Cardiac muscle cell (in vitro differentiated cells and primary cell): Measurements from ENCODE around the gene CNTNAP1. TPM values are rescaled to one million over a fixed set of nuclear protein-coding genes. Genes with fewer than 3 reads are reported as not detected.

Experiments used
- DNase-seq, 2 donors: peaks; one replicate each; pipeline versions ENCODE4 v3.0.0 to v3.0.0-alpha.2; 2010 to 2017; ENCODE audit warnings: low read depth in 1 of 2, low spot score in 1 of 2
- H3K27ac ChIP-seq: fragments of 200-600 bp; sonication (generic); 2 replicates; pipeline ENCODE4 v1.5.1; 2016
- H3K27me3 ChIP-seq: fragments of 200-600 bp; sonication (generic); 2 replicates; pipeline ENCODE4 v1.6.0; 2016; ENCODE audit warnings: control low read depth
- H3K36me3 ChIP-seq: fragments of 200-600 bp; sonication (generic); 2 replicates; pipeline ENCODE4 v1.5.1; 2016; ENCODE audit warnings: control low read depth
- H3K4me1 ChIP-seq: fragments of 200-600 bp; sonication (generic); 2 replicates; pipeline ENCODE4 v1.8.1; 2017; ENCODE audit warnings: low read depth, mild to moderate bottlenecking, mixed run types
- H3K4me3 ChIP-seq: fragments of 200-600 bp; sonication (generic); 2 replicates; pipeline ENCODE4 v1.5.1; 2016; ENCODE audit warnings: mild to moderate bottlenecking
- H3K9me3 ChIP-seq: fragments of 200-600 bp; sonication (generic); 2 replicates; pipeline ENCODE4 v1.5.1; 2017; ENCODE audit warnings: low read depth, mild to moderate bottlenecking, control low read depth
- CTCF ChIP-seq: IDR thresholded peaks from 2 replicates; pipeline ENCODE4 v1.5.1; 2012; ENCODE audit warnings: low read depth, mild to moderate bottlenecking, low read length
- polyA plus RNA-seq: library from polyadenylated mRNA; unstranded; fragments of >200 nt; fragmentation: Nextera tagmentation; extraction: Ambion mirVana; gene quantifications from 2 replicates; pipeline ENCODE4 v1.2.1, GENCODE V29; 2016
- total RNA-seq: library from RNA; depleted of rRNA; stranded (reverse); fragments of >200 nt; gene quantifications from 2 replicates; pipeline ENCODE4 v1.2.3, GENCODE V29; 2016

Gene CNTNAP1
- total and polyA plus RNA-seq, 2 experiments from 2014 or later = 3.9 to 17.9 TPM

- Histone ChIP-seq H3K27me3 (no peaks in the 10 kb centered on the region), H3K4me1 (peaks cover 7% of the 10 kb centered on the region), H3K9me3 (no peaks in the 10 kb centered on the region), H3K27ac (no peak overlapping the region), H3K4me3 (no peak overlapping the region), H3K36me3 (peaks cover 33% of the 10 kb centered on the region)
- no peak for TF ChIP-seq CTCF
- no peak for DNase-seq
These were observed 12.7 kb upstream of the CNTNAP1 start for GRCh38 chr17:42669705-42669976.

- DNase-seq = no peak
- Histone ChIP-seq H3K27me3 (no peaks in the 10 kb centered on the region), H3K9me3 (no peaks in the 10 kb centered on the region), H3K4me3 (no peak overlapping the region), H3K4me1 (peaks cover 12% of the 10 kb centered on the region), H3K36me3 (peaks cover 33% of the 10 kb centered on the region), H3K27ac (no peak overlapping the region)
- TF ChIP-seq CTCF = no peak
These were observed 12.1 kb upstream of the CNTNAP1 start for GRCh38 chr17:42669977-42670788.

- H3K27me3 ChIP-seq = no peaks in the 10 kb centered on the region
- H3K4me1 ChIP-seq = peaks cover 12% of the 10 kb centered on the region
- no peak for DNase-seq
- no peaks in the 10 kb centered on the region for H3K9me3 ChIP-seq
- peaks cover 33% of the 10 kb centered on the region for H3K36me3 ChIP-seq
- no peak overlapping the region for H3K27ac ChIP-seq
- no peak overlapping the region for H3K4me3 ChIP-seq
- TF ChIP-seq CTCF = no peak
These were observed 11.3 kb upstream of the CNTNAP1 start for GRCh38 chr17:42670789-42671657.

- H3K9me3 ChIP-seq = no peaks in the 10 kb centered on the region
- H3K4me3 ChIP-seq = no peak overlapping the region
- H3K4me1 ChIP-seq = peaks cover 12% of the 10 kb centered on the region
- no peak overlapping the region for H3K27ac ChIP-seq
- no peaks in the 10 kb centered on the region for H3K27me3 ChIP-seq
- no peak for TF ChIP-seq CTCF
- peaks cover 27% of the 10 kb centered on the region for H3K36me3 ChIP-seq
- DNase-seq = no peak
These were observed 10.3 kb upstream of the CNTNAP1 start for GRCh38 chr17:42672038-42672437.

GRCh38 chr17:42673266-42673884 lies 9.0 kb upstream of the CNTNAP1 start:
- DNase-seq = no peak
- no peak overlapping the region for H3K27ac ChIP-seq
- H3K4me3 ChIP-seq = no peak overlapping the region
- peaks cover 19% of the 10 kb centered on the region for H3K4me1 ChIP-seq
- TF ChIP-seq CTCF = no peak
- H3K27me3 ChIP-seq = no peaks in the 10 kb centered on the region
- H3K36me3 ChIP-seq = peaks cover 24% of the 10 kb centered on the region
- no peaks in the 10 kb centered on the region for H3K9me3 ChIP-seq
